CD4-positive, alpha-beta T cell treated with Interleukin-1 beta for 1 hour (primary cell): Measurements from ENCODE around the gene LAGE3.
A peak's percentile ranks its signal among the peaks of the same experiment; 100 is the strongest.

Experiments used
- DNase-seq, 2 donors: peaks; one replicate each; pipeline ENCODE4 v3.0.0-alpha.2; 2020 to 2022

LAGE3 gene

DNA sequence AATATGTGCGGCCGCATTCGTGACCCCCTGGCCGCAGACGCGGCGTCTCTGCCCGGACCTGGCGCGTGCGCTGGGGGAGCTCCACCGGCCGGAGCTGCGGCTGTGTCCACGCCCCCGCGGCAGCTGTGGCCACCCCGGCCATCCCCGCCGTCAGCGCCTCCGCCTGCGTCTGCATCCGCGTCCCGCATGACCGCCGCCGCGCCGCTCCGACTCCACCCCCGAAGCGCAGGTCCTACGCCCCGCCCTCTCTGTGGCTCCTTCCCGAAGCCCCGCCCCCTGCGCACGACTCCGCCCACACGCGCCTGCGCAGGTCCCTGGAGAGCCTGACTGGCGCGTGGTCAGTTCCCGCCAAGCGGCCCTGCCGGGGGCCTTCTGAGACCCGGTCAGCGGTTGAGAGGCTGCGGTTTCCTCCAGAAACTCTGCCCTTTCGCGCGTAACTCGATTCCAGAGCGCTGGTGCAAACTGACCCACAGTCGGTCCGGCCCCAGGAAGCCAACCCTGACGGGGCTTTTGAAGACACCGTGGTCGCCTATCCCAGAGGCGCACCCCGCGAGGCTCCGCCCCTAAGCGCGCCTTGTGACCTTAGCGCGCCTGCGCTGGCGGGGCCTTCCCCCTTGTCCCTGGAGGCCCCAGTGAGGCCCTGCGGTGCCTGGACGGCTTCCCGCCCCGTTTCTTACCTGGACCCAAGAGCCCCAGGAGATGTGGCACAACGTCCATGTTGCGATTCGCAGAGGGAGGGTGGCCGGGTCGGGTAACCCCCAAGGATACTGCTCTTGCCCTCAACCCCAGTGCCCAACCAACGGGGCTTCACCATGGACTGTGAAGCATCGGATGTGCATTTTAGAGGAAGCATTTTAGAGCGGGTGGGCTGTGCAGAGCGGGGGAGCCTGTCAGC lies at the start of gene LAGE3:
TSS of gene LAGE3 (minus strand) at position 554 of the 895 bp plus-strand sequence. CDS start at position 188, 366 bp downstream.
- peak; percentile 92 to 94 for DNase-seq

GRCh38 chrX:154526901-154527675 lies 48.0 kb upstream of the LAGE3 start:
- DNase-seq = peak; percentile 64 to 65

GRCh38 chrX:154525606-154526490 lies 46.8 kb upstream of the LAGE3 start:
- no peak for DNase-seq

DNA sequence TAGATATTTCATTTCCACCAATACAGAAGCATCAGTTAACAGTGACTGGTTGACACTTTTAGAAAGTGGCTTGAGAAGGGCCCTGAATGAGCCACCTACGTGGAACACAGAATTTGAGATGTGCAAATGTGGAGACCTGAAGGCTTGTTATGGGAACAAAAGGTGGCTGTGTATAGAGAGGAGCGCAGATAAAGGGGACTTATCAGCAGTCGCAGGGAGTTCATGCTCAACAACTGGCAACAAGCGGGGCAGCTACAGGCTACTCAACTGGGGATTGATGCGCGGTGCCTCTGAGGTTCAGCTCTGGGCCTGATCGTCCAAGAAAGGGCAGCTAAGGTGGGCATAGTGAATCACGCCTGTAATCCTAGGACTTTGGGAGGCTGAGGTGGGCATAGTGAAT lies 40.3 kb upstream of the LAGE3 start:
- DNase-seq = no peak

- DNase-seq = no peak
These were observed 38.2 kb upstream of the LAGE3 start for GRCh38 chrX:154517101-154517781.

GRCh38 chrX:154516656-154517100 lies 37.6 kb upstream of the LAGE3 start:
- DNase-seq = peak in 1 of 2 donors; percentile 31

DNA sequence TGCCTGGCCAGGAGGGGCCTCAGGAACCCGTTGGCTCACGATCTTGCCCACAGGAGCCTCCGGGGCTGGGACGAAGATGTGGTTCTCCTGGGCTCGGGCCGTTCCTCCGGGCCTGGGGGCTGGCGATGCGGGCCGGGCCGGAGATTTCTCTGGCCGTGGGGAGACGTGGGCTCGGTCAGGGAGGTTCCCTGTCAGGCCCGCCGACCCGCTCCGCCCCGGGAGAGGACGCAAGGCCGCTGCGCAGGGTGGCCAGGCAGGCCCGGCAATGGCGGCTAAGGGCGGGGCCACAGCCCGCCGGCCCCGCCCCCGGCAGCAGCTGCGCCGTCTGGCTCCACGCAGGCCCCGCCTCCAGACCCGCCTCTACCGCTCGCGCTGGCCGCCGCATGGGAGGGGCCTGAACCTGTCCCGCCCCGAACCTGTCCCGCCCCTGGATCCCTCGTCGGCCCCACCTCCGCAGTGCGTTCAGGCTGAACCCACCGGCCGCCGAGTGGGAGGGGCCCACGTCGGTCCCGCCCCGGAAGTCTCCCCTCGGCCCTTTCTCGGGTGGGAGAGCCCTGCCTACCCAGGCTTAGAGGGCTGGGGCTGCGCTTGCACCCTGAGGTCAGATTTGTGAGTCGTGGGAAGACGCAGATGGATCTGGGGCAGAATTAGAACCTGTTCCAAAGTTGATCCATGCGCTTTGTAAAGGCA lies 37.0 kb upstream of the LAGE3 start, which contains the start of gene FAM3A:
TSS of gene FAM3A (minus strand) at position 267 of the 690 bp plus-strand sequence. CDS start 460 bp downstream, outside the sequence.
- DNase-seq = peak; percentile 94

- peak; percentile 34 to 44 for DNase-seq
These were observed 36.2 kb upstream of the LAGE3 start for GRCh38 chrX:154515090-154515965.

DNA sequence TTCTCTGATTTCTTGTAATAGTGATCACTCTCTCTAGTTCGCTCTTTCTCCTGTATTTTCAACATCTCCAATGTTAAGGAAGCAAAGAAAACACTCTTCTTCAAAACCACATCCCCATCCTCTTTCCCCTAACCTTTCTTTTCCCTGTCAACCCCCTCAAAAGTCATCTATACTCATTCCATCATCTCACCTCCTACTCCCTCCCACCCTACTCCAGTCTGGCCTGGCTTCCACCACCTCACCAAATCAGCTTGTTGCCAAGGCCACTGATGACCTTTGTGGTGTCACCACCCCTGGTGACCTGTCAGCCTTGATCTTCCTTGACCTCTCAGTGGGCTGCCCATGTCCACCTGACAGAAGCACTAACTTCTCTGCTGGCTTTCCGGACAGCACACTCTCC lies 34.6 kb upstream of the LAGE3 start:
- no peak for DNase-seq

DNA sequence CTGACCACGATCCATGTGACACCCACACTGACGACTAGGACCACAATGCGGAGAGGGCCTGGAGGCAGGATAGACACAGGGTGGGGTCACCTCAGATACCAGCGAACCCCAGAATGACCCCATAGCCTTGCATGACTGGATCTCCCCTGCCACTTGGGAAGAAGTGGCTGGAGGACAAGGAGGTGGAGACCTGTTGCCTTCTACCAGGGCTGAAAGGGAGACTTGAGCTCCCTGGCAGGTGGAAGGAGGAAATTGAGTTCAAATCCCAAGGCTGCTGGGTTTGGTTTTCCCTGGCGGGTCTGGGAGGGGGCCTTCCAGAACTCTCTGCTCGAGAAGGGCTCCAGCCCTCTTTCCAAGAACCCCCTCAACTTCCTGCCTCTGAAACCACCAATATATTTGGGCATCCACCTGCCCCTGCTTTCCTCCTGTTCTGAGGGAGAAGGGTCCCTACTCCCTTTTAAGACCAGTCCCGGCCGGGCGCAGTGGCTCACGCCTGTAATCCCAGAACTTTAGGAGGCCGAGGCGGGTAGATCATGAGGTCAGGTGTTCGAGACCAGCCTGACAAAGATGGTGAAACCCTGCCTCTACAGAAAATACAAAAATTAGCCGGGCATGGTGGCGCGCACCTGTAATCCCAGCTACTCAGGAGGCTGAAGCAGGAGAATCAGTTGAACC lies 33.9 kb upstream of the LAGE3 start:
- no peak for DNase-seq

- no peak for DNase-seq
These were observed 32.7 kb upstream of the LAGE3 start for GRCh38 chrX:154511761-154512160.

DNA sequence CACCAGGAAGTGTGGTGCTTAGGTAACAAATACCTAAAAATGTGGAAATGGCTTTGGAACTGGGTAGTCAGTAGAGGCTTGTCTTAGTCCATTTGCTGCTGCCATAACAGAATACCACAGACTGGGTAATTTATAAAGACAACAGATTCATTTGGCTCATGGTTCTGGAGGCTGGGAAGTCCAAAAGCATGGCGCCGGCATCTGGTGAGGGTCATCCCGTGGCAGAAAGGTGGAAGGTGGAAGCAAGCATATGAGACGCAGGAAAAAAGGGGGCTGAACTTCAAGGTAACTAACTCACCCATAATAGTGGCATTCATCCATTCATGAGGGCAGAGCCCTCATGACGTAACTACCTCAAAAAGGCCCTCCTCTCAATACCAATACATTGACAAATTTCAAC lies 30.4 kb upstream of the LAGE3 start:
- no peak for DNase-seq

DNA sequence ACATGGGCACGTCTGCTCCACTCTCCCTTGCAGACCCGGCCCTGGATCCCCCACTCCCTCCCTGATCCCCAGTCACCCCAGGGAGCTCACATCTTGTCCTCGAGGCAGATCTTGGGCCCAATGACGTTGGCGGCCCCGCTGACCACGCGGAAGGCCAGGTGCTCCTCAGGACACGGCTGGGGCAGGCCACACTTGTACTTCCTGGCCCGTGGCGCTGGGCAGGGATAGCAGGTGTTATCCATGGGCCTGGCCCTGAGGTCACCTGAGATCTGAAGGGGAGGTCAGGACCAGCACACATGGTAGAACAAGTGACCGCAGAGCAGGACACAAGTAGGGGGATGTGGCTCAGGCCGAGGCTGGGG lies 29.3 kb upstream of the LAGE3 start:
- DNase-seq = no peak

- DNase-seq = no peak
These were observed 28.7 kb upstream of the LAGE3 start for GRCh38 chrX:154507673-154508383.

DNA sequence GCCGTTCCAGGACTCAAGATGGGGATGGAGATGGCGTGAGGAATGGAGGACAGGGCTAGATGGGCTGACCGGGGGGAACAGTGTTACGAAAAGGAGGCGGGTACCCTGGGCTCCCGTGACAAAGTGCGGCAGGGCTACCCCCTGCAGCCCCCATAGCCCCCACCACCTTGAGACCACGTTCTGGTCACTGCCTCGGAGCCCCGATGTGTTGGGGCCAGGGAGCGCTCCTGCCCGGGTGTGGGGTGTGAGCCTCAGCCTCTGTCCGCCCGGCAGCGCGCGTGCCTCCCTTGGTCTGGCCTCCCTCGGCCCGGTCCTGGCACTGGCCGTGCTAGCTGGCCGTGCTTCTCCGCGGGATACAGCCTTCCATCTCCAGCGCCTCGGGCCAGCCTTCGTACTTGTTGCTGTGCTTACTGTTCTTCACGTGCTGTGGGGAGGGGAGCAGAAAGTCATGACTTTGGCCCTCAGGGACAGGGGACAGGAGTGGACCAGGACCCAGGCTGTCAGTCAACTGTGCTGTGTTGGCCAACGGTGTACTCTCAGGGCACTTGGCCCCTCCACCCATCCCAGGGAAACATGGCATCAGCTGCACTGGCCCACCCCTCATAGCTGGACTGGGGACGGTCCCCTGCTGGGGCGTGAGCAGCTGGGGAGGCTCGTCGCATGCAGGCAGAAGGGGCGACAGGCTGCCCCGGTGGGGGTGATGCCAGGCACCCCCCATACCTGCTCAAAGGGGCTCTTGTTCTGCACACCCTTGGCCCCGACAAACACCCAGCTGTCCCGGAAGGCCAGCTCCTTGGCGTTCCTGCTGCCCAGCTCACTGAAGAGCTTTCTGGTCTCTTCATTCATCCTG lies 27.6 kb upstream of the LAGE3 start:
- DNase-seq = no peak

- DNase-seq = no peak
These were observed 26.7 kb upstream of the LAGE3 start for GRCh38 chrX:154505734-154506133.

- DNase-seq = no peak
These were observed 23.9 kb upstream of the LAGE3 start for GRCh38 chrX:154502989-154503388.

DNA sequence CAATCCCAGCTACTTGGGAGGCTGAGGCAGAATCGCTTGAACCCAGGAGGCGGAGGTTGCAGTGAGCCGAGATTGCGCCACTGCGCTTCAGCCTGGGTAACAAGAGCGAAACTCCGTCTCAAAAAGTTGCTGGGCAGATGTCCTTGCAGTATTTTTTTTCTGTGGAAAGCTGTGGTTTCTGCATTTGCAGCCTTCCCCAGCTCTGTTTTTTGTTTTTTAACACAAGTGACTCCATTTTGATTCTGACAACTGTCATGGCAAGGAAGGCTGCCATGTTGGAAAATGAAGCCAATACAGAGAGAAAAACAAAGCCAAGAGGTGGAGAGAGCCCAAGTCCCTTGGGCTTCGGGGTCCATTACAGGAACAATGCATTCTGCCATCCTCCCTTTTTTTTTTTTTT lies 23.0 kb upstream of the LAGE3 start:
- DNase-seq = no peak
